22Rv1 (cell line): ENCODE measurements around the gene NRXN3.

ENCODE experiments used
- ZFX ChIP-seq: fragments of 450-650 bp; IDR thresholded peaks from 2 replicates; pipeline ENCODE4 v1.6.1; 2017; ENCODE audit warnings: antibody characterized with exemption, borderline replicate concordance
- TF ChIP-seq, protein P1 (sequence below): fragments of 450-650 bp; IDR thresholded peaks from 2 replicates; pipeline ENCODE4 v1.5.1; 2017; ENCODE audit warnings: mild to moderate bottlenecking

DNA sequence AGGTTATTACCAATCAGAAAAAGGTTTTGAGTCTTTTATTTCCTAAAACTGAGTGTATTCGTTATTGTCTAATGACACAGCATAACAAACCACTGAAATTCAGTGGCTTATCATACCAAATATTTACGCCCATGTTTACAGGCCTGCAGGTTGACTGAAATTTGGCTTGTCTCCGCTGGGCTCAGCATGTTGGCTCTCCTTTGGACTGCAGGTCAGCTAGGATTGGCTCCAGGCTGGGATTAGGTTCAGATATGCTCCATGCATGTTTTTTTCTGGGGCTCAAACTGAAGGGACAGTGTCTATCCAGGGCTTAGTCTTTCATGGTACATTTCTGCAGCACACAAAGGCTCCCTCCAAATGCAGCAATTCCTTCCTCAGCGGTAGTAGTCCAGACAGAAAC lies 1471.2 kb downstream of the NRXN3 start:
- TF ChIP-seq, protein P1, sequence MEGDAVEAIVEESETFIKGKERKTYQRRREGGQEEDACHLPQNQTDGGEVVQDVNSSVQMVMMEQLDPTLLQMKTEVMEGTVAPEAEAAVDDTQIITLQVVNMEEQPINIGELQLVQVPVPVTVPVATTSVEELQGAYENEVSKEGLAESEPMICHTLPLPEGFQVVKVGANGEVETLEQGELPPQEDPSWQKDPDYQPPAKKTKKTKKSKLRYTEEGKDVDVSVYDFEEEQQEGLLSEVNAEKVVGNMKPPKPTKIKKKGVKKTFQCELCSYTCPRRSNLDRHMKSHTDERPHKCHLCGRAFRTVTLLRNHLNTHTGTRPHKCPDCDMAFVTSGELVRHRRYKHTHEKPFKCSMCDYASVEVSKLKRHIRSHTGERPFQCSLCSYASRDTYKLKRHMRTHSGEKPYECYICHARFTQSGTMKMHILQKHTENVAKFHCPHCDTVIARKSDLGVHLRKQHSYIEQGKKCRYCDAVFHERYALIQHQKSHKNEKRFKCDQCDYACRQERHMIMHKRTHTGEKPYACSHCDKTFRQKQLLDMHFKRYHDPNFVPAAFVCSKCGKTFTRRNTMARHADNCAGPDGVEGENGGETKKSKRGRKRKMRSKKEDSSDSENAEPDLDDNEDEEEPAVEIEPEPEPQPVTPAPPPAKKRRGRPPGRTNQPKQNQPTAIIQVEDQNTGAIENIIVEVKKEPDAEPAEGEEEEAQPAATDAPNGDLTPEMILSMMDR, result no peak
- no peak for TF ChIP-seq ZFX
